ENCODE results near the gene EPAS1.

- no peak for TF ChIP-seq POLR2A (IDR thresholded peaks at IDR 0.05; ENCODE audit: low read length)
- TF ChIP-seq GATA1 (IDR thresholded peaks at IDR 0.05; ENCODE audit: low read depth, low read length) = no peak
Observed at GRCh38 chr2:46404181-46404759, 107.1 kb downstream of the EPAS1 start.

Data from erythroblast (primary cell).